Measurements from ENCODE around the gene TP53I13. TPM values are rescaled to one million over a fixed set of nuclear protein-coding genes. Genes with fewer than 3 reads are reported as not detected.

TP53I13 gene
- total RNA-seq, 1 experiment from 2014 or later: 123 TPM

GRCh38 chr17:29560316-29560715 is 8.2 kb upstream of the TP53I13 start:
- ATAC-seq: no peak
- intact Hi-C loops (cut with micrococcal nuclease; ENCODE audit: unreplicated experiment): no loop called here

DNA sequence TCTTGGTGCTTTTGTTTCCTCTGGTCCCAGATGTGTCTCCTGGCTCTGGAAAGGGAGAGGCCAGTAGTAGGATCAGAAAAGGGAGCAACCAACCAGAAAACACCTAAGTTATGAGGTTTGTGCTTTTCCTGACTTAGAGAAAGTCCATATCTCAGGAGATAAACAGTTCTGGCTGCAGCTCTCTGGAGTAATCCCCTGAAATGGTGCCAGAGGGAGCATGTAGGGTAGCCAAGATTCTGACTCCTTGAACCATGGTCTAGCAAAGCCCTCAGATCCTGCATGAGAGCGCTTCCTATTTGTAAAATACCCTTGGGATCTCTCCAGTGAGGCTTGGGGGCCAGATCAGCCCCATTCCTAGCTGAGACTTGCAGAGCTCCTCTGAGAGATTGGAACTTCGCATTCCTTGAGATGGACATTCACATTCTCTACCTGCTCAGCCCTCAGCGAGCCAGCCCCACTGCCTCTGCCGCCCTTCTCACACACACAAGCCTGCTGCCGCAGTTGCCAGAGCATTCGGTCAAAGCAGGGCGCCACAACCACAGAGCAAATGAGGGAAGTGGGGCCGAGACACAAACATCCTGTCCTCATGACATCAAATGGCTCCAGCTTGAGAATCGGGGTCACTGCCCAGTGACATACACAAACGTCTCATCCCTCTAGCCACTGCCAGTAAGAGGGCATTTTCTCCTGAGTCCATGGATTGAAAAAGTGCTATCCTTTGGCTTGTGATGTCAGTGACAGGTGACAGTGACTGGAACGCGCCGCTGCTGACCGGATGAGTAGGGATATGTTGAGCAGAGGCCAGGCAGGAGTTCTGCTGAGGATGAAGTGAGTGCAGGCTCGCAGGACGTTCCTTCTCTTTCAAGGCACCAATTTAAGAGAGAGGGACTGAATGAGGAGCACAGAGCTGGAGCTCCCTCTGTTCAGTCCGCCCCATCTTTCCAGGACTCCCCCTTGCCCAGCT is 6.7 kb upstream of the TP53I13 start:
- in situ Hi-C loops (cut with HindIII; ENCODE audit: low pct_unique_long_range_greater_than_20kb, low sequenced_read_pairs): no loop called here
- TF ChIP-seq, protein P1, sequence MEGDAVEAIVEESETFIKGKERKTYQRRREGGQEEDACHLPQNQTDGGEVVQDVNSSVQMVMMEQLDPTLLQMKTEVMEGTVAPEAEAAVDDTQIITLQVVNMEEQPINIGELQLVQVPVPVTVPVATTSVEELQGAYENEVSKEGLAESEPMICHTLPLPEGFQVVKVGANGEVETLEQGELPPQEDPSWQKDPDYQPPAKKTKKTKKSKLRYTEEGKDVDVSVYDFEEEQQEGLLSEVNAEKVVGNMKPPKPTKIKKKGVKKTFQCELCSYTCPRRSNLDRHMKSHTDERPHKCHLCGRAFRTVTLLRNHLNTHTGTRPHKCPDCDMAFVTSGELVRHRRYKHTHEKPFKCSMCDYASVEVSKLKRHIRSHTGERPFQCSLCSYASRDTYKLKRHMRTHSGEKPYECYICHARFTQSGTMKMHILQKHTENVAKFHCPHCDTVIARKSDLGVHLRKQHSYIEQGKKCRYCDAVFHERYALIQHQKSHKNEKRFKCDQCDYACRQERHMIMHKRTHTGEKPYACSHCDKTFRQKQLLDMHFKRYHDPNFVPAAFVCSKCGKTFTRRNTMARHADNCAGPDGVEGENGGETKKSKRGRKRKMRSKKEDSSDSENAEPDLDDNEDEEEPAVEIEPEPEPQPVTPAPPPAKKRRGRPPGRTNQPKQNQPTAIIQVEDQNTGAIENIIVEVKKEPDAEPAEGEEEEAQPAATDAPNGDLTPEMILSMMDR (IDR thresholded peaks at IDR 0.05): no peak
- TF ChIP-seq POLR2AphosphoS5 (IDR thresholded peaks at IDR 0.05; ENCODE audit: low read depth, low read length) (no peak), REST (IDR thresholded peaks at IDR 0.05; ENCODE audit: insufficient read depth in 1 of 2, low read depth in 2 of 2, low read length in 1 of 2) (no peak), SIN3A (IDR thresholded peaks at IDR 0.05; ENCODE audit: borderline replicate concordance, insufficient read depth, low read depth, low read length) (no peak), TCF7L2 (IDR thresholded peaks at IDR 0.05; ENCODE audit: low read depth, low read length) (no peak)
- no peak overlapping the region for H3K27ac ChIP-seq (ENCODE audit: low read length)
- no peaks in the 10 kb centered on the region for H3K9me3 ChIP-seq (ENCODE audit: control insufficient read depth, insufficient read depth, low read depth, low read length)
- TSS peak; percentile 55 for BruUV-seq (replicated peaks)
- DNase-seq (ENCODE audit: low read depth, low spot score) (no peak), ATAC-seq (no peak)
- POLR2A ChIA-PET: interaction anchor here (0.6 kb wide), 1 partner anchor 8 kb away, joined by 3 read pairs; no protein-coding TSS in a partner anchor
- intact Hi-C loops (cut with micrococcal nuclease; ENCODE audit: unreplicated experiment): no loop called here
- H3K36me3 ChIP-seq (ENCODE audit: control insufficient read depth, insufficient read depth, low read length): no peaks in the 10 kb centered on the region
- peaks cover 7% of the 10 kb centered on the region for H3K4me1 ChIP-seq (ENCODE audit: control insufficient read depth, insufficient read depth, low read length)
- H3K27me3 ChIP-seq (ENCODE audit: control insufficient read depth, insufficient read depth, low read length): no peaks in the 10 kb centered on the region
- H3K4me3 ChIP-seq (ENCODE audit: low read depth in 2 of 2, low read length in 2 of 2): no peak overlapping the region
- CTCF ChIA-PET: no interaction called here

More at GRCh38 chr17:29560316-29560715, 8.2 kb upstream of the TP53I13 start:
- H3K27me3 ChIP-seq (ENCODE audit: control insufficient read depth, insufficient read depth, low read length): no peaks in the 10 kb centered on the region
- H3K36me3 ChIP-seq (ENCODE audit: control insufficient read depth, insufficient read depth, low read length): no peaks in the 10 kb centered on the region
- H3K4me1 ChIP-seq (ENCODE audit: control insufficient read depth, insufficient read depth, low read length): peaks cover 1% of the 10 kb centered on the region; the same call in 1 of the 2 replicates
- no peak for TF ChIP-seq REST (IDR thresholded peaks at IDR 0.05; ENCODE audit: insufficient read depth in 1 of 2, low read depth in 2 of 2, low read length in 1 of 2)
- TF ChIP-seq, protein P1 (IDR thresholded peaks at IDR 0.05): no peak
- TF ChIP-seq TCF7L2 (IDR thresholded peaks at IDR 0.05; ENCODE audit: low read depth, low read length): no peak
- no peak for TF ChIP-seq SIN3A (IDR thresholded peaks at IDR 0.05; ENCODE audit: borderline replicate concordance, insufficient read depth, low read depth, low read length)
- TF ChIP-seq POLR2AphosphoS5 (IDR thresholded peaks at IDR 0.05; ENCODE audit: low read depth, low read length): no peak
- CTCF ChIA-PET: interaction anchor here (0.5 kb wide), 1 partner anchor 1105 kb away, joined by 5 read pairs; no protein-coding TSS in a partner anchor
- POLR2A ChIA-PET: no interaction called here
- DNase-seq (ENCODE audit: low read depth, low spot score): no peak
- no peaks in the 10 kb centered on the region for H3K9me3 ChIP-seq (ENCODE audit: control insufficient read depth, insufficient read depth, low read depth, low read length)
- BruUV-seq (replicated peaks): no TSS peak
- in situ Hi-C loops (cut with HindIII; ENCODE audit: low pct_unique_long_range_greater_than_20kb, low sequenced_read_pairs): no loop called here
- no peak overlapping the region for H3K27ac ChIP-seq (ENCODE audit: low read length)
- H3K4me3 ChIP-seq (ENCODE audit: low read depth in 2 of 2, low read length in 2 of 2): no peak overlapping the region

All from Panc1 (cell line).